Right lobe of liver (tissue), 4 donors: ENCODE measurements around the gene S100A16.

Experiments used
- POLR2A ChIP-seq: fragments of 450-650 bp; IDR thresholded peaks from one replicate; pipeline ENCODE4 v1.6.1; 2017; ENCODE audit warnings: antibody characterized with exemption, mild to moderate bottlenecking
- TF ChIP-seq, protein P1 (sequence below), 4 donors: fragments of 200-600 bp in 3 of 4; fragments of 450-650 bp in 1 of 4; IDR thresholded peaks; one replicate each; pipeline versions ENCODE4 v1.5.1 to v1.8.0; 2016 to 2022; ENCODE audit warnings: antibody characterized with exemption in 4 of 4, mild to moderate bottlenecking in 2 of 4
- donor health status: DM: no; HTN: no; CAD: no.
- donor health status: DM: no; HTN: no; CAD: no.
- donor health status: DM: no; HTN: yes; CAD: no.

DNA sequence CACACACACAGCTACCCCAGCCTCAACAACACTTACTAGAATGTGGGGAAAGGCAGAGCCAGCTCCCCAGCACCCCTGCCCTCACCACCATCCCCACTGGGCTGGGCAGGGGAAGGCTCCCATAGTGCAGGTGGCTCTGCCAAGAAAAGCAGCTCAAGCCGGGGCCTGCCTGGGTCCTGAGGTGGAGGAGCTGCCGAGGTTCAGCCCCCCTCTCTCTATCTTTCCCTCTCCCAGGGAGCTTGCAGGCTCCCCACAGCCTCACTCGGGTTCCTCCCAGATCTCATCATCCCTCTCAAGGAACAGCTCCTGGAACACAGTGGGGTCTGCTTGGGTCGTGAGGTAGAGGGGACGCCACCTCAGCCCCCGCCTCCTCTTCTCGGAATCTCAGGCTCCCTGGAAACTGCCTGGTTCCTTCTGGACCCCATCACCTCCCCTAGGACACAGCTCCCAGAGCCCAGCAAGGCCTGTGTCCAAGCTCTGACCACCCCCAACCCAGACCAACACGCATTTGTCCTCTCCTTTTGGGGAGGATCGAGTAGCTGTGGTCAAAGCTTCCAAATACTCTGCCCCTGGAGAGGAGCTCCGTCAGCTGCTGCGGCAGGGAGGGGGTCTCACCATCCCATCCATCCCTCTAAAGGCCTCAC lies 704 bp downstream of the S100A16 start:
- TF ChIP-seq, protein P1, sequence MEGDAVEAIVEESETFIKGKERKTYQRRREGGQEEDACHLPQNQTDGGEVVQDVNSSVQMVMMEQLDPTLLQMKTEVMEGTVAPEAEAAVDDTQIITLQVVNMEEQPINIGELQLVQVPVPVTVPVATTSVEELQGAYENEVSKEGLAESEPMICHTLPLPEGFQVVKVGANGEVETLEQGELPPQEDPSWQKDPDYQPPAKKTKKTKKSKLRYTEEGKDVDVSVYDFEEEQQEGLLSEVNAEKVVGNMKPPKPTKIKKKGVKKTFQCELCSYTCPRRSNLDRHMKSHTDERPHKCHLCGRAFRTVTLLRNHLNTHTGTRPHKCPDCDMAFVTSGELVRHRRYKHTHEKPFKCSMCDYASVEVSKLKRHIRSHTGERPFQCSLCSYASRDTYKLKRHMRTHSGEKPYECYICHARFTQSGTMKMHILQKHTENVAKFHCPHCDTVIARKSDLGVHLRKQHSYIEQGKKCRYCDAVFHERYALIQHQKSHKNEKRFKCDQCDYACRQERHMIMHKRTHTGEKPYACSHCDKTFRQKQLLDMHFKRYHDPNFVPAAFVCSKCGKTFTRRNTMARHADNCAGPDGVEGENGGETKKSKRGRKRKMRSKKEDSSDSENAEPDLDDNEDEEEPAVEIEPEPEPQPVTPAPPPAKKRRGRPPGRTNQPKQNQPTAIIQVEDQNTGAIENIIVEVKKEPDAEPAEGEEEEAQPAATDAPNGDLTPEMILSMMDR (IDR thresholded peaks at IDR 0.05): no peak
- TF ChIP-seq POLR2A: no peak
